Activated CD8-positive, alpha-beta memory T cell treated with anti-CD3 and anti-CD28 coated beads for 36 hours (primary cell): ENCODE results near the gene PABPC1L. TPM values are rescaled to one million over a fixed set of nuclear protein-coding genes. Genes with fewer than 3 reads are reported as not detected.

Experiments
- CTCF ChIA-PET: fragments of 350-600 bp; sonication (Branson Sonifier 250); formaldehyde crosslinking; loops from one replicate; lab custom pipeline; 2021; ENCODE audit warnings: antibody characterized with exemption; lab: Charles Lee
- POLR2A ChIA-PET: fragments of 350-600 bp; sonication (Branson Sonifier 250); formaldehyde crosslinking; loops from one replicate; lab custom pipeline; 2021; ENCODE audit warnings: antibody characterized with exemption; lab: Charles Lee
- total RNA-seq, 2 experiments: library from RNA; stranded (reverse); gene quantifications; one replicate each; pipeline ENCODE4 v1.2.3, GENCODE V29; 2021

Gene PABPC1L
- total RNA-seq, 2 experiments from 2014 or later = 78.9 to 81.6 TPM

GRCh38 chr20:44959082-44959637, 49.3 kb downstream of the PABPC1L start:
- POLR2A ChIA-PET = interaction anchor here (0.6 to 2.7 kb wide), 7 partner anchors 11 to 75 kb away, joined by 3 to 13 read pairs (median 6); partner anchors contain the start of gene PABPC1L
- CTCF ChIA-PET = interaction anchor here (1.1 to 1.5 kb wide), 2 partner anchors 63 to 74 kb away, joined by 3 read pairs; partner anchors contain the start of gene YWHAB

GRCh38 chr20:44959638-44960102, 49.8 kb downstream of the PABPC1L start:
- POLR2A ChIA-PET = interaction anchor here (0.6 to 2.7 kb wide), 9 partner anchors 10 to 75 kb away, joined by 3 to 13 read pairs (median 3); partner anchors contain the start of genes PABPC1L and YWHAB
- CTCF ChIA-PET = interaction anchor here (1.0 to 2.8 kb wide), 4 partner anchors 11 to 212 kb away, joined by 3 to 8 read pairs (median 3); partner anchors contain the start of gene YWHAB

- ChIA-PET CTCF (interaction anchor here (1.0 to 2.8 kb wide), 4 partner anchors 10 to 212 kb away, joined by 3 to 8 read pairs (median 3); partner anchors contain the start of gene YWHAB), POLR2A (interaction anchor here (0.6 to 2.7 kb wide), 8 partner anchors 10 to 75 kb away, joined by 3 to 13 read pairs (median 4); partner anchors contain the start of genes PABPC1L and YWHAB)
Observed at GRCh38 chr20:44960103-44960852, 50.4 kb downstream of the PABPC1L start, which contains the start of gene TOMM34. Gene TOMM34, minus strand, starts transcription at chr20:44960397. Its CDS starts 64 bp downstream, at chr20:44960333.

GRCh38 chr20:44961011-44961869, 51.4 kb downstream of the PABPC1L start:
- CTCF ChIA-PET = interaction anchor here (0.5 to 2.8 kb wide), 2 partner anchors 9 to 32 kb away, joined by 3 to 8 read pairs; no protein-coding TSS in a partner anchor
- POLR2A ChIA-PET = interaction anchor here (1.2 to 2.7 kb wide), 3 partner anchors 9 to 76 kb away, joined by 3 to 13 read pairs (median 8); partner anchors contain the start of gene YWHAB

- POLR2A ChIA-PET = interaction anchor here (2.7 kb wide), 1 partner anchor 17 kb away, joined by 13 read pairs; no protein-coding TSS in a partner anchor
- CTCF ChIA-PET = interaction anchor here (2.8 kb wide), 1 partner anchor 9 kb away, joined by 8 read pairs; no protein-coding TSS in a partner anchor
Observed at GRCh38 chr20:44961870-44962267, 52.0 kb downstream of the PABPC1L start.

GRCh38 chr20:44962483-44962882, 52.6 kb downstream of the PABPC1L start:
- CTCF ChIA-PET = interaction anchor here (2.8 kb wide), 1 partner anchor 8 kb away, joined by 8 read pairs; no protein-coding TSS in a partner anchor
- POLR2A ChIA-PET = no interaction called here

GRCh38 chr20:44963325-44964215, 53.7 kb downstream of the PABPC1L start:
- POLR2A ChIA-PET = no interaction called here

GRCh38 chr20:44965651-44966029, 55.8 kb downstream of the PABPC1L start:
- ChIA-PET POLR2A (interaction anchor here (0.6 to 2.5 kb wide), 2 partner anchors 13 to 355 kb away, joined by 6 to 8 read pairs; no protein-coding TSS in a partner anchor), CTCF (no interaction called here)

More at GRCh38 chr20:44963325-44964215, 53.7 kb downstream of the PABPC1L start:
- CTCF ChIA-PET = interaction anchor here (0.6 to 1.3 kb wide), 2 partner anchors 55 to 132 kb away, joined by 4 read pairs; no protein-coding TSS in a partner anchor

GRCh38 chr20:44966030-44966961, 56.4 kb downstream of the PABPC1L start, which contains the start of gene STK4:
Gene STK4, plus strand, starts transcription at chr20:44966512. Its CDS starts 57 bp downstream, at chr20:44966569.
- POLR2A ChIA-PET = interaction anchor here (0.6 to 2.5 kb wide), 3 partner anchors 12 to 355 kb away, joined by 6 to 8 read pairs (median 7); partner anchors contain the start of gene YWHAB
- CTCF ChIA-PET = interaction anchor here (2.5 kb wide), 1 partner anchor 12 kb away, joined by 8 read pairs; no protein-coding TSS in a partner anchor

- CTCF ChIA-PET = interaction anchor here (0.6 to 2.5 kb wide), 2 partner anchors 11 to 38 kb away, joined by 5 to 8 read pairs; no protein-coding TSS in a partner anchor
- POLR2A ChIA-PET = interaction anchor here (1.4 to 2.5 kb wide), 2 partner anchors 11 to 82 kb away, joined by 7 to 8 read pairs; partner anchors contain the start of gene YWHAB
Observed at GRCh38 chr20:44967207-44967807, 57.4 kb downstream of the PABPC1L start.

- POLR2A ChIA-PET = interaction anchor here (0.7 to 2.0 kb wide), 2 partner anchors 9 to 72 kb away, joined by 3 to 8 read pairs; partner anchors contain the start of gene TOMM34
- CTCF ChIA-PET = no interaction called here
Observed at GRCh38 chr20:44969300-44969894, 59.5 kb downstream of the PABPC1L start.

GRCh38 chr20:44970243-44970757, 60.4 kb downstream of the PABPC1L start:
- CTCF ChIA-PET = interaction anchor here (1.3 to 1.5 kb wide), 3 partner anchors 9 to 23 kb away, joined by 4 to 8 read pairs (median 6); partner anchors contain the start of gene TOMM34
- POLR2A ChIA-PET = interaction anchor here (0.6 to 2.0 kb wide), 4 partner anchors 10 to 43 kb away, joined by 3 to 8 read pairs (median 4); partner anchors contain the start of gene TOMM34

- CTCF ChIA-PET = no interaction called here
- POLR2A ChIA-PET = no interaction called here
Observed at GRCh38 chr20:44973053-44973452, 63.2 kb downstream of the PABPC1L start.

GRCh38 chr20:44976698-44977097, 66.8 kb downstream of the PABPC1L start:
- ChIA-PET CTCF (interaction anchor here (0.5 to 1.3 kb wide), 3 partner anchors 17 to 342 kb away, joined by 3 to 4 read pairs (median 4); no protein-coding TSS in a partner anchor), POLR2A (no interaction called here)
